HG03108 (cell line): ENCODE results near the gene C10orf88.
A peak's percentile ranks its signal among the peaks of the same experiment; 100 is the strongest.

Experiments used
- ATAC-seq: cut with Tn5 transposase; IDR thresholded peaks from one replicate; pipeline ENCODE4 v1.9.1; 2021; ENCODE audit warnings: moderate library complexity; ENCODE audit not compliant: unreplicated experiment

C10orf88 gene

GRCh38 chr10:122953902-122954730, at the start of gene C10orf88:
Gene C10orf88 (minus strand): TSS chr10:122954227. CDS start chr10:122954178, 49 bp downstream.
- ATAC-seq, result peak; percentile 99

DNA sequence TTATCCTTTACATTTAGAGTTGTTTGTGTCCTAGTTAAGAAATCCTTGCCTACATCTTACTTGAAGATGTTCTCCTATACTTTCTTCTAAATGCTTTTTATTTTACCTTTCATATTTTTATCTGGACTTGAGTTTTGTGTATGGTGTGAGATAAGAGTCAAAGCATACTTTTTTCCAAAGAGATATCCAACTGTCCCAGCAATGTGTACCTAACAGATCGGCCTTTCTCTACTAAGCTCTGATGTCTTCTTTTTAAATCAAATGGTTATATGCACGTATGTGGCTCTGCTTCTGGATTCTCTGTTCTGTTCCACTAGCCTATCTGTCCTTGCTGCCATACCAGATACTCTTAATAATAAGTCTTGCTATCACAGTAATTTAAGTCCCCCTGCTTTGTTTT, 47.3 kb upstream of the C10orf88 start:
- no peak for ATAC-seq

DNA sequence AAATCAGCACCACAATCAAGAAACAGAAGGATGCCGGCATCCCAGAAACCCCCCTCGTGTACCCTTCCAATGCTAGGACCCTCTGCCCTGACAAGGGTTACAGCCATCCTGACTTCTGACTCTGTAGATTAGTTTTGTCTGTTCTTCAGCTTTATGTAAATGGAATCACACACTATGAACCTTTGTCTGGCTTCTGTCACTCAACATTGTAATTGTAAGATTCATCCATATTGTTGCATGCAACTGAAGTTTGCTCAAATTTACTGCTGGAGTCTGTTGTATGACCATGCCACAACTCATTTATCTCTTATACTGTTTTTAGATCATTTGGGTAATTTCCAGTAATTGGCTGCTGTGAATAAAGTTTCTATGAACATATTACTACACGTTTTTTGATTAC, 46.1 kb upstream of the C10orf88 start:
- ATAC-seq, result no peak

DNA sequence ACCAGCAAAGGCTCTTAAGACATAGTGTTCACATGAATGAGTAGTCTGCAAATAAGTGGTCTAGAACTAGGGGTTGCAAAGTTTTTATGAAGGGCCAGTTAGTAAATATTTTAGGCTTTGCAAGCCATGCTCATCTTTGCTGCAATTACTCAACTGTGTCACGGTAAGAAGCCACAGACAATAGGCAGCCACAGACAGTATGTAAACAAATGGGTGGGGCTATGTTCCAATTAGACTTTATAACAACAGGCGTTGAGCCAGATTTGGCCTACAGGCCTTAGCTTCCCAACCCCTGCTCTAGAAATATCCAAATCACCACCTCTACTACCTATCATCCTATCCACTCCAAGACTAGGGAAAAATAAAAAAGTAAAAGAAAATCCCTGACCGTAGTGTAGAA, 45.3 kb upstream of the C10orf88 start:
- no peak for ATAC-seq

DNA sequence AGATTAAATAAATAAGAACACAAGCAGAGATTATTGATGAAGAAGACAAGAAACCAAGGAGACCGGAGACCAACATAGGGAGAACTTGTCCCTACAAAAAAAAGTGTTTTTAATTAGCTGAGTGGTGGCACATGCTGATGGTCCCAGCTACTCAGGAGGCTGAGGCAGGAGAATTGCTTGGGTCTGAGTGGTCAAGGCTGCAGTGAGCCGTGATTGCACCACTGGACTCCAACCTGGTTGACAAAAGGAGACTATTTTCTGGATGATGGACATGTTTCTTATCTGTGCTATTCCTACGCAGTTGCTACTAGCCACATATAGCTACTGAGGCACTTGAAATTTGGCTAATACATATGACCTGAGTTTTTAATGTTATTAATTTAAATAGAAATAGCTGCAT, 44.9 kb upstream of the C10orf88 start:
- no peak for ATAC-seq

- no peak for ATAC-seq
Observed at GRCh38 chr10:122998360-122998917, 44.4 kb upstream of the C10orf88 start.

GRCh38 chr10:122997864-122998263, 43.8 kb upstream of the C10orf88 start:
- no peak for ATAC-seq

DNA sequence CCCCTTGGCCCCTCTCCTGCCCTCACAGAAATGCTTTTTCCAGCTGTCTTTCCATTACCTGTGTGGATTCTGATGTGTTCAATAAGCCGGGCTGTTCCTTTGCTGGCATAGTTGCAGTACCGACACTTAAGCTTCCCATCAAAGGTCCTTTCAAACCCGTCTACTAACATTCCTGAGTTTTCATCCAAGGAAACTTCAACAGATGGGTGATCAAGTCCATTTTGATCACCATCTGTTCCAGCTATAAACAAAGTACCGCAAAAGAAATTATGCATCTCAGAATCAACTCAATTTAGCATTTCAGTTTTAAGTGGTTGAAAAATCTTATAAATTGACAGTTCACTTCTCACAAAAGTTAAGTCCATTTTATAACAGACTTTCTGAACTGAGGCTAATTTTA, 41.9 kb upstream of the C10orf88 start:
- no peak for ATAC-seq

DNA sequence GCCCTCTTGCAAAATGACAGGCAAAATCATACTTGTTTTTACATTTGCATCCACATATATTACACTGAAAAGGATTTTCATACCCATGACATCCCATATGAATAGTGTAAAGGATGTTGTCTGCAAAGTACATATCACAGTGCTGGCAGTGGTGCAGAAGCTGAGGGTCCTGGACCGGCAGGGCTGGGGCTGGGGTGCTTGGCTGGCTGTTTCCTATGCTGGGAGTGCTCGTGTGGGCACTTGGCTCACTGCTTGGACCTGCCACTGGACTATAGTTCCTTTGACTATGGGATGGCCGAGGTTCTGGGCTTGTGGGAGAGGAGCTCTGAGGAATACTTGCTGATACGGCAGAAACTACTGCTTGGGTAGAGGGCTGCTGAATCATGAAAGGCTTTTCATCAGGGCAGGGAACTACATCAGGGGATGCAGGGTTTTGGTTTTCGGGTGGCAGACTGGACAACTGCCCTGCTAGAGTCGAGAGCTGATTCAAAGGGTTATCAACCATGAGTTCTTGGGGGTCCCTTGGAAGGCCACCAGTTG, 39.8 kb upstream of the C10orf88 start:
- ATAC-seq, result no peak

DNA sequence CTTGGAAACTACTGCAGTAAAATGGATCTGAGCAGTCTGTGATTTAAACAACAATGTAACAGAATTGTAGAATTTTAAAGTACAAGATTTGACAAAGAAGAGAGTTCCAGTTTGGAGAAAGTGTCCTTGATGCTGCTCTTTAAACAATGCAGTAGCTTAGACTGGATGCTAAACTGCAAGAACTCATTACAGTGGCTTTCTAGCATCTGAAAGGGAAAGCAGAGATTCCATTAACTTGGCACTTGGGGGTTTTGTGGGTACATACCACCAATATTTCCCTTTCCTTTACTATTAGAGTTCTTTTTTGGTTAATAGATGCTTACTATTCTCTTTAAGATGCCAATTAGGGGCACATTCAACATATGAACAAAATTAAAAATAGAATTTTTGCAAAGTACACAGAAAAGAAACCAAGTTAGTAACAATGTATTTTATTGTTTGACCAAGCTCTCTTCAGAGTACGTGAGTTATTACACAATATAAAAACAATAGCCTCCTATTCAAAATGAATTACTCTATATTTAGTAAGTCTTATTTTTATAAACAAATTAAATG, 38.1 kb upstream of the C10orf88 start:
- no peak for ATAC-seq

GRCh38 chr10:122990278-122990677, 36.3 kb upstream of the C10orf88 start:
- no peak for ATAC-seq

GRCh38 chr10:122988501-122988900, 34.5 kb upstream of the C10orf88 start:
- ATAC-seq, result no peak

DNA sequence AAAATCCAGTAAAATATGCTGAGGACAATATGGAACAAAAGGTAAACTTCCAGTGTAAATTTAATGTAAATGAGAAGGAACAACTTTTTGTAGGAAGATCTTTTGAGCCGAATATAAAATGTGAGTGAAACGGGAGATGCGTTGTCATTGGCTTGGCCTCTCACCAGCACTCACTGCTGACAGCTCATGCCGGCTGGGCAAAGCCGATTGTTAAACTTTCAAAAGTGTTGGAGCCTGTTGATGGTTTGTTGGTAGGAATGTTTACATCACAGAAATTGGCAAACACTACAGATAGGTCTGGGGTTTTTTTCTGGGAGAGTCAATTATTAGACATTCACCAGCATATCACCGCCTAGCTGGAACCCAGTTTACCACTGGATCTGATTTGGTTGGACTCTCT, 32.3 kb upstream of the C10orf88 start:
- ATAC-seq, result no peak

GRCh38 chr10:122984708-122985107, 30.7 kb upstream of the C10orf88 start:
- ATAC-seq, result no peak

- ATAC-seq, result no peak
Observed at GRCh38 chr10:122983898-122984297, 29.9 kb upstream of the C10orf88 start.

DNA sequence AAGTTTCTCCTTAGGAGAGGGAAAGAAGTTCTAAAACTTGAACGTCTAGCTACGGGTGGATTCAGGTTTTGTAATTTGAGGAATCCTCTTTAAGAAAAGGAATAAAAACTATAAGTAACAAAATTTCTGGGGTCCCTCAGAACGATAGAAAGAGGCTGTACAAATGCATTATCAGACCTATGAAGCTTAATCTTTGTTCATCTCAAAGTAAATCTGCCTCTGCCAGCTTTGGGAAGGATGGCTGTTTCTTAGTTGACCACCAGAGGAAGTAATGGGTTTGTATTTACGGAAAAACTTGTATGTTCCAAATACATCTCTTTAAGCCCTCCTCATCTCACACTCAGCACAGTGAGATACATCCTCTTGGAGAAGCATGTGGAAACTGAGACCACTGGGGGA, 27.0 kb upstream of the C10orf88 start:
- ATAC-seq, result no peak

DNA sequence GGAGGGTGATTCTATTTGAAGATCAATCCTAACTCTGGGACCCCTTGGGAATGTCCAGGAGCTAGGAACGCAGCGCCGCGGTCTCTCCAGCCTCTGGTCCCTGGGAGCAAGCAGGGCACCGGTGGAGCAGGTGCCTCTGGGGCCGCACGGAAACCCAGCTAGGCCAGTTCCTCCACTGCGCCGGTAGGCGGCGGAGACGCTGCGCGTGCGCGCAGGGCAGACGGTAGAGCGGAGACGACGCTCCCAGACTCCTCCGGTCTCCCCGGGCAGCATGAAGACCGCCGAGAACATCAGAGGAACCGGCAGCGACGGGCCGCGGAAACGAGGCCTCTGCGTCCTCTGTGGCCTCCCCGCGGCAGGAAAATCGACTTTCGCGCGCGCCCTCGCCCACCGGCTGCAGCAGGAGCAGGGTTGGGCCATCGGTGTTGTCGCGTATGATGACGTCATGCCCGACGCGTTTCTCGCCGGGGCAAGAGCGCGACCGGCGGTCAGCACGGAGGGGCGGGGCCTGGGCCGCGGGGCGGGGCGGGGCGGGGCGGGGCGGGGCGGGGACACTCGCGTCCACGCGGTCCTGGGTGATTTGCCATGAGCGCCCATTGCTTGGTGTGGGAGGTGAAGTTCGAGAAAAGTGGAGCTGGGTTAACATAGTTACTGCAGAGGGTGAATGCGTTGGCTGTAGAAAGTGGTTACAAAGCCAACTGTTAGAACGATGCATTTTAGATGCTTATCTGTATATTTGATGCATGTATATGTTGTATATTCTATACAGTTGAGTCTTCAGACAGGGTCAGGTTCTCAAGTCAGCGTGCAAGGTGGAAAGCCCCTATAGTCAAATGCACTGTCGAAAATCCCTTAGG, 26.4 kb upstream of the C10orf88 start, which contains the start of gene PSTK:
Gene PSTK, plus strand, starts transcription at position 193 of the 857 bp plus-strand sequence. Its CDS starts 79 bp downstream, at position 272.
- ATAC-seq, result peak; percentile 96

GRCh38 chr10:122974543-122975064, 20.6 kb upstream of the C10orf88 start:
- no peak for ATAC-seq

GRCh38 chr10:122974023-122974422, 20.0 kb upstream of the C10orf88 start:
- ATAC-seq, result no peak

DNA sequence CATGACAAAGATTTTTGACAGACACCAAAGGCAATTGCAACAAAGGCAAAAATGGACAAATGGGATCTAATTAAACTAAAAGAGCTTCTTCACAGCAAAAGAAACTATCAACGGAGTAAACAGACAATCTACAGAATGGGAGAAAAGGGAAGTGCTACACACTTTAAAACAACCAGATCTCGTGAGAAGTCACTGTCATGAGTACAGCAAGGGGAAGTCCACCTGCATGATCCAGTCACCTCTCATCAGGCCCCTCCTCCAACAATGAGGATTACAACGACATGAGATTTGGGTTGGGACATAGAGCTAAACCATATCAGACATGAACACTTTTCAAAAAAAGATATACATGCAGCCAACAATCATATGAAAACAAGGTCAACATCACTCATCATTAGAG, 14.7 kb upstream of the C10orf88 start:
- ATAC-seq, result no peak

GRCh38 chr10:122966879-122967278, 12.9 kb upstream of the C10orf88 start:
- no peak for ATAC-seq
